ENCODE data around the gene YEATS2. TPM values are rescaled to one million over a fixed set of nuclear protein-coding genes. Genes with fewer than 3 reads are reported as not detected.

The YEATS2 gene
- polyA plus RNA-seq, 1 donor from 2014 or later = 46.2 TPM

DNA sequence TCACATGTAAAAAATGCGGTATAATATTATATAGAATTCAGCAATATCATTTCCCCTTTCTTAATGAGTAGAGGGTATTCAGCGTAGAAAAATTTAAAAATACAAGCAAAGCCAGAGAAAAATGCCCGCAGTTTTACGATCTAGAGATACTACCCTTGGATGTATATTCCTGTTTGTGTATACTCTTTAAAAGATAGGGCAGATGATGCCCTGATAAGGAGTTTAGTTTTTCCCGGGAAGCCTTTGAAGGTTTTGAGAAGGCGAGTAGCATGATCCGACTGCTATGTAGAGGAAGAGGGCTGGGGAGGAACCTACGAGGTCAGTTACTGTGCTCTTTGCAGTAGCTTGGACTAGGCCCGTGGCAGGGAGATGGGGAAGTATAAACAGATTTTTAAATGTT is 1.2 kb downstream of the YEATS2 start:
- no peak for TF ChIP-seq SMC3 (conservative IDR thresholded peaks at IDR 0.05; ENCODE audit: poor library complexity)
- TF ChIP-seq, protein P1, sequence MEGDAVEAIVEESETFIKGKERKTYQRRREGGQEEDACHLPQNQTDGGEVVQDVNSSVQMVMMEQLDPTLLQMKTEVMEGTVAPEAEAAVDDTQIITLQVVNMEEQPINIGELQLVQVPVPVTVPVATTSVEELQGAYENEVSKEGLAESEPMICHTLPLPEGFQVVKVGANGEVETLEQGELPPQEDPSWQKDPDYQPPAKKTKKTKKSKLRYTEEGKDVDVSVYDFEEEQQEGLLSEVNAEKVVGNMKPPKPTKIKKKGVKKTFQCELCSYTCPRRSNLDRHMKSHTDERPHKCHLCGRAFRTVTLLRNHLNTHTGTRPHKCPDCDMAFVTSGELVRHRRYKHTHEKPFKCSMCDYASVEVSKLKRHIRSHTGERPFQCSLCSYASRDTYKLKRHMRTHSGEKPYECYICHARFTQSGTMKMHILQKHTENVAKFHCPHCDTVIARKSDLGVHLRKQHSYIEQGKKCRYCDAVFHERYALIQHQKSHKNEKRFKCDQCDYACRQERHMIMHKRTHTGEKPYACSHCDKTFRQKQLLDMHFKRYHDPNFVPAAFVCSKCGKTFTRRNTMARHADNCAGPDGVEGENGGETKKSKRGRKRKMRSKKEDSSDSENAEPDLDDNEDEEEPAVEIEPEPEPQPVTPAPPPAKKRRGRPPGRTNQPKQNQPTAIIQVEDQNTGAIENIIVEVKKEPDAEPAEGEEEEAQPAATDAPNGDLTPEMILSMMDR (IDR thresholded peaks at IDR 0.05; ENCODE audit: poor library complexity, severe bottlenecking) = no peak
- TF ChIP-seq RAD21 (conservative IDR thresholded peaks at IDR 0.05) = no peak
- no peak for TF ChIP-seq MXI1 (conservative IDR thresholded peaks at IDR 0.05; ENCODE audit: poor library complexity, severe bottlenecking)
- no peak for TF ChIP-seq EZH2 (IDR thresholded peaks at IDR 0.05; ENCODE audit: borderline replicate concordance, insufficient read depth, low read length, poor library complexity, severe bottlenecking)
- TF ChIP-seq EP300 (conservative IDR thresholded peaks at IDR 0.05; ENCODE audit: poor library complexity, severe bottlenecking) = no peak
- no peak for TF ChIP-seq TAF1 (IDR thresholded peaks at IDR 0.05; ENCODE audit: low read depth)
- peak overlapping the region; percentile 88 for H3K9ac ChIP-seq (ENCODE audit: low read length)
- H3K9me3 ChIP-seq (ENCODE audit: low read length) = no peaks in the 10 kb centered on the region
- no peaks in the 10 kb centered on the region for H3F3A ChIP-seq (ENCODE audit: insufficient read depth, low read length, poor library complexity, severe bottlenecking)
- H3K4me2 ChIP-seq (ENCODE audit: low read length) = peak overlapping the region; percentile 81
- H3K36me3 ChIP-seq (ENCODE audit: insufficient read depth, low read length) = peaks cover 6% of the 10 kb centered on the region
- peak overlapping the region; percentile 84 for H3K27ac ChIP-seq (ENCODE audit: low read length)
- peaks cover 59% of the 10 kb centered on the region for H3K79me2 ChIP-seq (replicated peaks; ENCODE audit: insufficient read depth, low read length)
- H3K9me2 ChIP-seq (ENCODE audit: insufficient read depth, low read length) = no peaks in the 10 kb centered on the region
- peaks cover 3% of the 10 kb centered on the region for H4K20me1 ChIP-seq (ENCODE audit: insufficient read depth)
- H3K27me3 ChIP-seq (ENCODE audit: insufficient read depth, low read depth, low read length) = no peaks in the 10 kb centered on the region
- no peak overlapping the region for H2AFZ ChIP-seq (ENCODE audit: low read depth, low read length)
- peak overlapping the region; percentile 77 for H3K4me3 ChIP-seq (ENCODE audit: low read length)

DNA sequence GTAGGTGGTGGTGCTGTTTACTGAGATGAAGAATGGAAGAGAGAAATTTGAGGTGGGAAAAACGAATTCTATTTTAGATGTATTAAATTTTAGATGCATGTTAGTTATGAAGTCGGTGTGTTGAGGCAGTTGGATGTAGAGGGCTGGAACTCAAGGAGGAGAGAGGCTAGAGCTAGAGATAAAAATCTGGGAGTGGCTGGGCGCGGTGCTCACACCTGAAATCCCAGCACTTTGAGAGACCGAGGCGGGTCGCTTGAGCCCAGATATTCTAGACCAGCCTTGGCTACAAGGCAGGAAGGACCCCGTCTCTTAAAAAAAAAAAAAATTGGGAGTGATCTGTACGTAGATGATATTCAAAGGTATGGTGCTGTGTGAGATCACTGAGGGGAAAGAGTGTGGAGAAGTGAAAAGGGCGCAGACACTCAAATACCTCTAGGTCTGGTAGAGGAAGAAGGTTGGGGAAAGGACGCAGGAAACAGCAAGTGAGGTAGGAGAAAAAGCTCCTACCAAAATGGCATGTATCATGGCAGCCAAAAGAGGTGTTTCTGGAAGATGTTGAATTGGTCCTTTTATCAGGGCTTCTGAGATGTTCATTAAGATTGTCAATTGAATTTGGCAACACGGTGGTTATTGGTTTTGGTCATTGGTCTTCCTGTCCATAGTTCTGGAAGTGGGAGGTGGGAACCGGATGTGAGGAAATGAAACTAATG is 1.8 kb downstream of the YEATS2 start:
- Histone ChIP-seq H3K9ac (ENCODE audit: low read length) (peak overlapping the region; percentile 88), H3K9me2 (ENCODE audit: insufficient read depth, low read length) (no peaks in the 10 kb centered on the region), H3K9me3 (ENCODE audit: low read length) (no peaks in the 10 kb centered on the region), H3K27me3 (ENCODE audit: insufficient read depth, low read depth, low read length) (no peaks in the 10 kb centered on the region), H3K36me3 (ENCODE audit: insufficient read depth, low read length) (peaks cover 6% of the 10 kb centered on the region), H3K27ac (ENCODE audit: low read length) (peak overlapping the region; percentile 84), H3K4me2 (ENCODE audit: low read length) (peak overlapping the region; percentile 81), H3K4me3 (ENCODE audit: low read length) (peak overlapping the region; percentile 77), H4K20me1 (ENCODE audit: insufficient read depth) (peaks cover 3% of the 10 kb centered on the region), H2AFZ (ENCODE audit: low read depth, low read length) (no peak overlapping the region), H3F3A (ENCODE audit: insufficient read depth, low read length, poor library complexity, severe bottlenecking) (no peaks in the 10 kb centered on the region), H3K79me2 (replicated peaks; ENCODE audit: insufficient read depth, low read length) (peaks cover 66% of the 10 kb centered on the region)
- TF ChIP-seq TAF1 (IDR thresholded peaks at IDR 0.05; ENCODE audit: low read depth) = no peak
- TF ChIP-seq, protein P1 (IDR thresholded peaks at IDR 0.05; ENCODE audit: poor library complexity, severe bottlenecking) = no peak
- no peak for TF ChIP-seq EP300 (conservative IDR thresholded peaks at IDR 0.05; ENCODE audit: poor library complexity, severe bottlenecking)
- TF ChIP-seq RAD21 (conservative IDR thresholded peaks at IDR 0.05) = no peak
- no peak for TF ChIP-seq POLR2AphosphoS5 (IDR thresholded peaks at IDR 0.05)
- TF ChIP-seq MXI1 (conservative IDR thresholded peaks at IDR 0.05; ENCODE audit: poor library complexity, severe bottlenecking) = no peak
- TF ChIP-seq, protein P2, sequence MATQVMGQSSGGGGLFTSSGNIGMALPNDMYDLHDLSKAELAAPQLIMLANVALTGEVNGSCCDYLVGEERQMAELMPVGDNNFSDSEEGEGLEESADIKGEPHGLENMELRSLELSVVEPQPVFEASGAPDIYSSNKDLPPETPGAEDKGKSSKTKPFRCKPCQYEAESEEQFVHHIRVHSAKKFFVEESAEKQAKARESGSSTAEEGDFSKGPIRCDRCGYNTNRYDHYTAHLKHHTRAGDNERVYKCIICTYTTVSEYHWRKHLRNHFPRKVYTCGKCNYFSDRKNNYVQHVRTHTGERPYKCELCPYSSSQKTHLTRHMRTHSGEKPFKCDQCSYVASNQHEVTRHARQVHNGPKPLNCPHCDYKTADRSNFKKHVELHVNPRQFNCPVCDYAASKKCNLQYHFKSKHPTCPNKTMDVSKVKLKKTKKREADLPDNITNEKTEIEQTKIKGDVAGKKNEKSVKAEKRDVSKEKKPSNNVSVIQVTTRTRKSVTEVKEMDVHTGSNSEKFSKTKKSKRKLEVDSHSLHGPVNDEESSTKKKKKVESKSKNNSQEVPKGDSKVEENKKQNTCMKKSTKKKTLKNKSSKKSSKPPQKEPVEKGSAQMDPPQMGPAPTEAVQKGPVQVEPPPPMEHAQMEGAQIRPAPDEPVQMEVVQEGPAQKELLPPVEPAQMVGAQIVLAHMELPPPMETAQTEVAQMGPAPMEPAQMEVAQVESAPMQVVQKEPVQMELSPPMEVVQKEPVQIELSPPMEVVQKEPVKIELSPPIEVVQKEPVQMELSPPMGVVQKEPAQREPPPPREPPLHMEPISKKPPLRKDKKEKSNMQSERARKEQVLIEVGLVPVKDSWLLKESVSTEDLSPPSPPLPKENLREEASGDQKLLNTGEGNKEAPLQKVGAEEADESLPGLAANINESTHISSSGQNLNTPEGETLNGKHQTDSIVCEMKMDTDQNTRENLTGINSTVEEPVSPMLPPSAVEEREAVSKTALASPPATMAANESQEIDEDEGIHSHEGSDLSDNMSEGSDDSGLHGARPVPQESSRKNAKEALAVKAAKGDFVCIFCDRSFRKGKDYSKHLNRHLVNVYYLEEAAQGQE (IDR thresholded peaks at IDR 0.05; ENCODE audit: borderline replicate concordance) = no peak
- no peak for TF ChIP-seq EZH2 (IDR thresholded peaks at IDR 0.05; ENCODE audit: borderline replicate concordance, insufficient read depth, low read length, poor library complexity, severe bottlenecking)
- no peak for TF ChIP-seq SMC3 (conservative IDR thresholded peaks at IDR 0.05; ENCODE audit: poor library complexity)
